B cell (primary cell): ENCODE data around the gene IMMP2L. TPM values are rescaled to one million over a fixed set of nuclear protein-coding genes. Genes with fewer than 3 reads are reported as not detected.

Experiments
- ATAC-seq: fragments of 200-7000 bp; cut with Tn5 transposase; one replicate; pipeline ENCODE4 v1.10.0; 2021; ENCODE audit warnings: low read depth, mild to moderate bottlenecking, moderate number of reproducible peaks, moderate library complexity
- CTCF ChIA-PET: fragments of 350-600 bp; sonication (Branson Sonifier 250); formaldehyde crosslinking; loops from one replicate; lab custom pipeline; 2021; ENCODE audit warnings: antibody characterized with exemption, inconsistent platforms; lab: Charles Lee
- POLR2A ChIA-PET: fragments of 350-600 bp; sonication (Branson Sonifier 250); formaldehyde crosslinking; loops from one replicate; lab custom pipeline; 2021; ENCODE audit warnings: antibody characterized with exemption; lab: Charles Lee
- DNase-seq: peaks from one replicate; pipeline ENCODE4 v3.0.0; 2013
- H2AFZ ChIP-seq: 2 replicates; pipeline ENCODE4 v1.6.1; 2012; ENCODE audit warnings: mild to moderate bottlenecking, low read depth, low read length; ENCODE audit not compliant: insufficient read depth, poor library complexity, severe bottlenecking
- H3K27ac ChIP-seq, 2 donors: 1 replicate in 1 of 2; 2 replicates in 1 of 2; pipeline ENCODE4 v1.5.1; 2012 to 2013; ENCODE audit warnings: low read length in 2 of 2, mild to moderate bottlenecking in 2 of 2, moderate library complexity in 1 of 2
- H3K27me3 ChIP-seq, 4 experiments: fragments of 200-600 bp in 1 of 4; sonication (generic) in 1 of 4; replicated peaks in 1 of 4; 1 replicate in 2 of 4; 2 replicates in 2 of 4; pipeline versions ENCODE4 v1.6.1 to v1.7.0; 2013 to 2016; ENCODE audit warnings: low read length in 3 of 4, mild to moderate bottlenecking in 2 of 4, mixed read lengths in 1 of 4, moderate library complexity in 1 of 4; ENCODE audit not compliant: insufficient read depth in 4 of 4, control insufficient read depth in 3 of 4; ENCODE audit errors: control extremely low read depth in 1 of 4
- H3K36me3 ChIP-seq, 2 experiments: replicated peaks in 1 of 2; 1 replicate in 1 of 2; 2 replicates in 1 of 2; pipeline versions ENCODE4 v1.6.1 to v1.7.1; 2013; ENCODE audit warnings: low read length in 1 of 2; ENCODE audit not compliant: insufficient read depth in 2 of 2, control insufficient read depth in 1 of 2; ENCODE audit errors: control extremely low read depth in 1 of 2, extremely low read depth in 1 of 2
- H3K4me1 ChIP-seq, 2 donors: fragments of 200-600 bp in 1 of 2; sonication (generic) in 1 of 2; 1 replicate in 1 of 2; 2 replicates in 1 of 2; pipeline versions ENCODE4 v1.5.1 to v1.6.1; 2013 to 2017; ENCODE audit warnings: low read length in 2 of 2; ENCODE audit not compliant: control insufficient read depth in 2 of 2, insufficient read depth in 2 of 2
- H3K4me2 ChIP-seq: replicated peaks from 2 replicates; pipeline ENCODE3; 2012; ENCODE audit warnings: mild to moderate bottlenecking, low read depth, low read length; ENCODE audit not compliant: poor library complexity, severe bottlenecking
- H3K4me3 ChIP-seq, 5 experiments: fragments of 200-600 bp in 1 of 5; sonication (generic) in 1 of 5; 1 replicate in 3 of 5; 2 replicates in 2 of 5; pipeline versions ENCODE4 v1.5.1 to v1.7.0; 2011 to 2016; ENCODE audit warnings: low read length in 4 of 5, mild to moderate bottlenecking in 4 of 5, low read depth in 2 of 5, control low read depth in 1 of 5, moderate library complexity in 1 of 5; ENCODE audit not compliant: insufficient read depth in 1 of 5; ENCODE audit errors: control extremely low read depth in 1 of 5, extremely low read depth in 1 of 5
- H3K79me2 ChIP-seq: fragments of 200-600 bp; sonication (generic); one replicate; pipeline ENCODE4 v1.6.0; 2016; ENCODE audit warnings: low read length; ENCODE audit not compliant: control insufficient read depth, insufficient read depth
- H3K9ac ChIP-seq: fragments of 200-600 bp; sonication (generic); 2 replicates; pipeline ENCODE4 v1.6.1; 2017; ENCODE audit warnings: mild to moderate bottlenecking, low read length, moderate library complexity
- H3K9me3 ChIP-seq, 3 donors: one replicate each; pipeline versions ENCODE4 v1.6.1 to v1.7.1; 2013; ENCODE audit warnings: low read length in 2 of 3; ENCODE audit not compliant: control insufficient read depth in 2 of 3, insufficient read depth in 1 of 3; ENCODE audit errors: control extremely low read depth in 1 of 3
- H4K20me1 ChIP-seq: 2 replicates; pipeline ENCODE4 v1.6.0; 2012; ENCODE audit warnings: mild to moderate bottlenecking, low read length; ENCODE audit not compliant: insufficient read depth, control insufficient read depth, poor library complexity, severe bottlenecking
- H3K27ac Mint-ChIP-seq: one replicate; pipeline ENCODE4 v1.8.0; 2021; ENCODE audit warnings: mixed read lengths
- H3K27me3 Mint-ChIP-seq: one replicate; pipeline ENCODE4 v1.8.0; 2021; ENCODE audit warnings: mixed read lengths
- H3K4me1 Mint-ChIP-seq: one replicate; pipeline ENCODE4 v1.8.0; 2021; ENCODE audit warnings: mixed read lengths
- H3K4me3 Mint-ChIP-seq: one replicate; pipeline ENCODE4 v1.8.0; 2021; ENCODE audit warnings: mixed read lengths
- H3K9me3 Mint-ChIP-seq: one replicate; pipeline ENCODE4 v1.8.0; 2022; ENCODE audit warnings: mixed read lengths; ENCODE audit not compliant: insufficient read depth
- EZH2 ChIP-seq: IDR thresholded peaks from 2 replicates; pipeline ENCODE4 v1.6.1; 2012; ENCODE audit warnings: borderline replicate concordance, low read depth, mild to moderate bottlenecking, moderate library complexity, low read length; ENCODE audit not compliant: insufficient read depth, poor library complexity, severe bottlenecking
- WGBS: methylation state at CpG from one replicate; pipeline ENCODE4 v1.1.5; 2013; ENCODE audit warnings: missing lambda C conversion rate; ENCODE audit not compliant: insufficient coverage; 5-methylcytosine and 5-hydroxymethylcytosine counted together
- intact Hi-C: fragments of 100-400 bp; cut with micrococcal nuclease; formaldehyde crosslinking; loops from one replicate; pipeline ENCODE4 v1.10.0; 2022
- polyA plus RNA-seq: library from polyadenylated mRNA; depleted of rRNA; stranded (reverse); fragments of >200 nt; gene quantifications from 2 replicates; pipeline ENCODE4 v1.2.3, GENCODE V29; 2012
- total RNA-seq, 2 donors: library from RNA; stranded (reverse); fragments of 120-200 nt in 1 of 2; gene quantifications; 1 replicate in 1 of 2; 2 replicates in 1 of 2; pipeline versions ENCODE4 v1.2.3 to v1.2.4, GENCODE V29; 2013 to 2022
- TF ChIP-seq, protein P1 (sequence below): fragments of 200-600 bp; IDR thresholded peaks from one replicate; pipeline ENCODE4 v1.8.0; 2022; ENCODE audit warnings: antibody characterized with exemption, mild to moderate bottlenecking

IMMP2L gene
- total and polyA plus RNA-seq, 2 donors (not counting 1 experiment from before 2014, with no cell fraction given), result 3.8 to 34.2 TPM

GRCh38 chr7:110987127-110987693, 575.1 kb downstream of the IMMP2L start:
- POLR2A ChIA-PET, result no interaction called here
- no peaks in the 10 kb centered on the region for H3K27me3 ChIP-seq
- ATAC-seq, result no peak
- H3K27me3 Mint-ChIP-seq, result no peaks in the 10 kb centered on the region
- no CpG with 5 or more reads among the region's 1 CpG for WGBS
- H3K9ac ChIP-seq, result no peak overlapping the region
- H3K4me2 ChIP-seq, result no peak overlapping the region
- H3K4me1 ChIP-seq, result no peaks in the 10 kb centered on the region
- no peaks in the 10 kb centered on the region for H3K9me3 ChIP-seq
- no peak overlapping the region for H3K4me3 Mint-ChIP-seq
- CTCF ChIA-PET, result no interaction called here
- intact Hi-C loops, result no loop called here
- no peaks in the 10 kb centered on the region for H4K20me1 ChIP-seq
- no peak overlapping the region for H3K4me3 ChIP-seq
- no peaks in the 10 kb centered on the region for H3K36me3 ChIP-seq
- H3K27ac Mint-ChIP-seq, result no peak overlapping the region
- no peaks in the 10 kb centered on the region for H3K4me1 Mint-ChIP-seq
- no peak for TF ChIP-seq EZH2
- TF ChIP-seq, protein P1, sequence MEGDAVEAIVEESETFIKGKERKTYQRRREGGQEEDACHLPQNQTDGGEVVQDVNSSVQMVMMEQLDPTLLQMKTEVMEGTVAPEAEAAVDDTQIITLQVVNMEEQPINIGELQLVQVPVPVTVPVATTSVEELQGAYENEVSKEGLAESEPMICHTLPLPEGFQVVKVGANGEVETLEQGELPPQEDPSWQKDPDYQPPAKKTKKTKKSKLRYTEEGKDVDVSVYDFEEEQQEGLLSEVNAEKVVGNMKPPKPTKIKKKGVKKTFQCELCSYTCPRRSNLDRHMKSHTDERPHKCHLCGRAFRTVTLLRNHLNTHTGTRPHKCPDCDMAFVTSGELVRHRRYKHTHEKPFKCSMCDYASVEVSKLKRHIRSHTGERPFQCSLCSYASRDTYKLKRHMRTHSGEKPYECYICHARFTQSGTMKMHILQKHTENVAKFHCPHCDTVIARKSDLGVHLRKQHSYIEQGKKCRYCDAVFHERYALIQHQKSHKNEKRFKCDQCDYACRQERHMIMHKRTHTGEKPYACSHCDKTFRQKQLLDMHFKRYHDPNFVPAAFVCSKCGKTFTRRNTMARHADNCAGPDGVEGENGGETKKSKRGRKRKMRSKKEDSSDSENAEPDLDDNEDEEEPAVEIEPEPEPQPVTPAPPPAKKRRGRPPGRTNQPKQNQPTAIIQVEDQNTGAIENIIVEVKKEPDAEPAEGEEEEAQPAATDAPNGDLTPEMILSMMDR, result no peak
- no peak overlapping the region for H2AFZ ChIP-seq
- no peaks in the 10 kb centered on the region for H3K79me2 ChIP-seq
- no peak for DNase-seq
- no peaks in the 10 kb centered on the region for H3K9me3 Mint-ChIP-seq
- no peak overlapping the region for H3K27ac ChIP-seq

GRCh38 chr7:110983822-110984456, 578.4 kb downstream of the IMMP2L start:
- Histone ChIP-seq H3K9me3 (no peaks in the 10 kb centered on the region), H3K27ac (no peak overlapping the region), H2AFZ (no peak overlapping the region), H3K36me3 (no peaks in the 10 kb centered on the region), H3K27me3 (no peaks in the 10 kb centered on the region), H3K4me1 (no peaks in the 10 kb centered on the region), H3K9ac (no peak overlapping the region), H4K20me1 (no peaks in the 10 kb centered on the region), H3K4me3 (no peak overlapping the region), H3K79me2 (no peaks in the 10 kb centered on the region), H3K4me2 (no peak overlapping the region)
- H3K27ac Mint-ChIP-seq, result no peak overlapping the region
- ATAC-seq (no peak), DNase-seq (no peak)
- TF ChIP-seq, protein P1, result no peak
- no peak for TF ChIP-seq EZH2
- POLR2A ChIA-PET, result no interaction called here
- no peak overlapping the region for H3K4me3 Mint-ChIP-seq
- intact Hi-C loops, result no loop called here
- CTCF ChIA-PET, result no interaction called here
- WGBS, result no CpG with 5 or more reads among the region's 3 CpGs
- H3K9me3 Mint-ChIP-seq, result no peaks in the 10 kb centered on the region
- no peaks in the 10 kb centered on the region for H3K4me1 Mint-ChIP-seq
- no peaks in the 10 kb centered on the region for H3K27me3 Mint-ChIP-seq
